Measurements from ENCODE around the gene IRF9. TPM values are rescaled to one million over a fixed set of nuclear protein-coding genes. Genes with fewer than 3 reads are reported as not detected.

Gene IRF9
- total and polyA plus RNA-seq, 2 experiments from 2014 or later = 33.7 to 66.9 TPM

DNA sequence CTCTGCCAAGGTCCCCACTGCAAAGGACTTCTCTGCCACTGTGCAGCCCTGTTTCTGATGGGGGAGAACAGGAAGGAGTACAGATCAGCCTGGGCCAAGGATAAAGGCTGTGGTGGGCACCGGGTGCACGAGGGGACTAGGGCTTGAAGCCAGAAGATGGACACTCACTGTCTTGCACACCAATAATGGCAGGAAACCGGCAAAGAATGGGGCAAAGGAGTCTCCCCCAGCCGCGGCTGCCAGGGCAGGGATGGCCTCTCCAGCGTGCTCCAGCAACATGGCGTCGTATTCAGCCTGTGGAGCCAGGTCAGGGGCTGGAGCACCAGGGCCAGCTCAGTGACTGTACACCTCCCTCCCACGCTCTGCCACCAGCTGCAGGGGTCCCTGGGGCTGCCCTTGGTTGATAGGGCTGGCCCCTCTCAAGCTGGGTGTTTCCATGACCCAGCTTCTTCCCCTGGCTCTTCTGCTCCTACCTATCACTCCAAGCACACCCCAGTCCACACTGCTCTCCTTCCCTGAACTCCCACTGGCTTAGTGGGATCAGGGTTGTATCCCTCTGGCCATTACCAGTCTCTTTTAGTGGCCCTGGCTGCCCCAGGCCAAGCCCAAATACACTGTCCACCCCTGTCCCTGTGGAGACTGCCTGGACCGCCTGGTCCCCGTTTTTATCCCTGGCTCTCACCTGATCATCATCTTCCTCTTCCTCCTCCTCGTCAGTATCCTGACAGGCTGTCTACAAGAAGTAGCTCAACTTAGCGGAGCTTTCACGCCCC, 21.2 kb downstream of the IRF9 start:
- Histone ChIP-seq H3K4me3 (no peak overlapping the region), H3K36me3 (replicated peaks; ENCODE audit: insufficient read depth, low read depth) (no peaks in the 10 kb centered on the region), H3K4me2 (no peak overlapping the region), H3K79me2 (peaks cover 10% of the 10 kb centered on the region), H3K27me3 (no peaks in the 10 kb centered on the region), H3K4me1 (ENCODE audit: insufficient read depth) (no peaks in the 10 kb centered on the region), H4K20me1 (ENCODE audit: insufficient read depth, poor library complexity, severe bottlenecking) (no peaks in the 10 kb centered on the region), H2AFZ (no peak overlapping the region), H3K9me3 (ENCODE audit: low read depth) (no peaks in the 10 kb centered on the region), H3K27ac (no peak overlapping the region), H3K9me2 (replicated peaks; ENCODE audit: insufficient read depth) (no peaks in the 10 kb centered on the region)
- WGBS (ENCODE audit: low lambda C conversion rate, missing lambda C conversion rate) = 91% methylated on average over 14 of the region's 14 CpGs
- TF ChIP-seq EZH2 (IDR thresholded peaks at IDR 0.05; ENCODE audit: borderline replicate concordance) (no peak), CTCF (IDR thresholded peaks at IDR 0.05; ENCODE audit: poor library complexity) (no peak), EZH2phosphoT487 (IDR thresholded peaks at IDR 0.05; ENCODE audit: low read depth, severe bottlenecking, unreplicated experiment) (no peak)
- no peak for DNase-seq (ENCODE audit: low spot score)

- Histone ChIP-seq H3K4me1 (ENCODE audit: insufficient read depth) (peaks cover 5% of the 10 kb centered on the region), H3K27me3 (no peaks in the 10 kb centered on the region), H3K79me2 (peaks cover 14% of the 10 kb centered on the region), H3K4me3 (no peak overlapping the region), H3K9me2 (replicated peaks; ENCODE audit: insufficient read depth) (no peaks in the 10 kb centered on the region), H3K36me3 (replicated peaks; ENCODE audit: insufficient read depth, low read depth) (no peaks in the 10 kb centered on the region), H3K27ac (no peak overlapping the region), H2AFZ (no peak overlapping the region), H4K20me1 (ENCODE audit: insufficient read depth, poor library complexity, severe bottlenecking) (no peaks in the 10 kb centered on the region), H3K9me3 (ENCODE audit: low read depth) (no peaks in the 10 kb centered on the region), H3K4me2 (no peak overlapping the region)
- no peak for TF ChIP-seq EZH2phosphoT487 (IDR thresholded peaks at IDR 0.05; ENCODE audit: low read depth, severe bottlenecking, unreplicated experiment)
- TF ChIP-seq CTCF (IDR thresholded peaks at IDR 0.05; ENCODE audit: poor library complexity) = no peak
- 97% methylated on average over 12 of the region's 15 CpGs for WGBS (ENCODE audit: low lambda C conversion rate, missing lambda C conversion rate)
- no peak for DNase-seq (ENCODE audit: low spot score)
Observed at GRCh38 chr14:24183014-24183481, 22.0 kb downstream of the IRF9 start.

- Histone ChIP-seq H3K9me2 (replicated peaks; ENCODE audit: insufficient read depth) (no peaks in the 10 kb centered on the region), H3K9me3 (ENCODE audit: low read depth) (no peaks in the 10 kb centered on the region), H4K20me1 (ENCODE audit: insufficient read depth, poor library complexity, severe bottlenecking) (no peaks in the 10 kb centered on the region), H3K27me3 (no peaks in the 10 kb centered on the region), H3K4me3 (no peak overlapping the region), H3K4me2 (no peak overlapping the region), H3K79me2 (peaks cover 14% of the 10 kb centered on the region), H2AFZ (no peak overlapping the region), H3K36me3 (replicated peaks; ENCODE audit: insufficient read depth, low read depth) (no peaks in the 10 kb centered on the region), H3K4me1 (ENCODE audit: insufficient read depth) (peaks cover 5% of the 10 kb centered on the region), H3K27ac (no peak overlapping the region)
- no peak for TF ChIP-seq EZH2phosphoT487 (IDR thresholded peaks at IDR 0.05; ENCODE audit: low read depth, severe bottlenecking, unreplicated experiment)
- TF ChIP-seq CTCF (IDR thresholded peaks at IDR 0.05; ENCODE audit: poor library complexity) = no peak
- no peak for TF ChIP-seq EZH2 (IDR thresholded peaks at IDR 0.05; ENCODE audit: borderline replicate concordance)
- WGBS (ENCODE audit: low lambda C conversion rate, missing lambda C conversion rate) = 93% methylated on average over 14 of the region's 19 CpGs
- no peak for DNase-seq (ENCODE audit: low spot score)
Observed at GRCh38 chr14:24184104-24184970, 23.3 kb downstream of the IRF9 start.

All from hepatocyte (in vitro differentiated cells).